Upper lobe of right lung (tissue), 1 donor: ENCODE results near the gene TAF3. TPM values are rescaled to one million over a fixed set of nuclear protein-coding genes. Genes with fewer than 3 reads are reported as not detected.

ENCODE experiments used
- ATAC-seq: fragments of 200-7000 bp; cut with Tn5 transposase; one replicate; pipeline ENCODE4 v1.9.1; 2020; ENCODE audit warnings: mild to moderate bottlenecking, moderate library complexity
- DNase-seq: peaks from one replicate; pipeline ENCODE4 v3.0.0-alpha.2; 2020
- H3K27ac ChIP-seq: fragments of 200-600 bp; one replicate; pipeline ENCODE4 v1.8.0; 2022
- H3K27me3 ChIP-seq: fragments of 200-600 bp; one replicate; pipeline ENCODE4 v1.8.0; 2022; ENCODE audit warnings: mild to moderate bottlenecking
- H3K36me3 ChIP-seq: fragments of 200-600 bp; one replicate; pipeline ENCODE4 v1.8.0; 2022
- H3K4me1 ChIP-seq: fragments of 200-600 bp; one replicate; pipeline ENCODE4 v1.8.0; 2022
- H3K4me3 ChIP-seq: fragments of 200-600 bp; one replicate; pipeline ENCODE4 v1.8.0; 2022; ENCODE audit warnings: mild to moderate bottlenecking
- H3K9me3 ChIP-seq: fragments of 200-600 bp; one replicate; pipeline ENCODE4 v1.8.0; 2022
- intact Hi-C: fragments of 100-400 bp; cut with DNase I; formaldehyde crosslinking; loops from one replicate; pipeline ENCODE4 v1.11.0; 2022
- total RNA-seq: library from RNA; stranded (reverse); fragmentation: NEBNext Ultra II Directional; extraction: Animal tissue kit (Norgen Biotek cat#: 25700); gene quantifications from one replicate; pipeline ENCODE4 v1.2.1, GENCODE V29; 2021
- TF ChIP-seq, protein P1 (sequence below): fragments of 200-600 bp; IDR thresholded peaks from one replicate; pipeline ENCODE4 v1.8.0; 2022; ENCODE audit warnings: antibody characterized with exemption
- donor health status: DM: no; HTN: yes; CAD: no; lungs with severe emphysema.

Gene TAF3
- total RNA-seq, 1 donor from 2014 or later = 11.8 TPM

DNA sequence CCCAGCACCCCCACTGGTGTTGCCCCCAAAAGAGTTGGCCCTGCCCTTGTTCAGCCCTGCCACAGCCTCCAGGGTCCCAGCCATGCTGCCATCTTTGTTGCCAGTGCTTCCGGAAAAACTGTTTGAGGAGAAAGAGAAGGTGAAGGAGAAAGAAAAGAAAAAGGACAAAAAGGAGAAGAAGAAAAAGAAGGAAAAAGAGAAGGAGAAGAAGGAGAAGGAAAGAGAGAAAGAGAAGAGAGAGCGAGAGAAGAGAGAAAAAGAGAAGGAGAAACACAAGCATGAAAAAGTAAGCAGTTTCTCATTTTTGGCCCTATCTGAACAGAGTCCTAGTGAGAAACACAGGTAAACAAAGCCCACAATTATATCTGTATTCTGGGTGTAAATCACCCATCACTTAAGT lies 147.2 kb downstream of the TAF3 start:
- ATAC-seq = no peak
- Histone ChIP-seq H3K4me1 (peaks cover 8% of the 10 kb centered on the region), H3K27ac (no peak overlapping the region), H3K9me3 (no peaks in the 10 kb centered on the region), H3K27me3 (no peaks in the 10 kb centered on the region), H3K4me3 (no peak overlapping the region), H3K36me3 (peaks cover 14% of the 10 kb centered on the region)
- intact Hi-C loops = no loop called here
- no peak for DNase-seq
- TF ChIP-seq, protein P1, sequence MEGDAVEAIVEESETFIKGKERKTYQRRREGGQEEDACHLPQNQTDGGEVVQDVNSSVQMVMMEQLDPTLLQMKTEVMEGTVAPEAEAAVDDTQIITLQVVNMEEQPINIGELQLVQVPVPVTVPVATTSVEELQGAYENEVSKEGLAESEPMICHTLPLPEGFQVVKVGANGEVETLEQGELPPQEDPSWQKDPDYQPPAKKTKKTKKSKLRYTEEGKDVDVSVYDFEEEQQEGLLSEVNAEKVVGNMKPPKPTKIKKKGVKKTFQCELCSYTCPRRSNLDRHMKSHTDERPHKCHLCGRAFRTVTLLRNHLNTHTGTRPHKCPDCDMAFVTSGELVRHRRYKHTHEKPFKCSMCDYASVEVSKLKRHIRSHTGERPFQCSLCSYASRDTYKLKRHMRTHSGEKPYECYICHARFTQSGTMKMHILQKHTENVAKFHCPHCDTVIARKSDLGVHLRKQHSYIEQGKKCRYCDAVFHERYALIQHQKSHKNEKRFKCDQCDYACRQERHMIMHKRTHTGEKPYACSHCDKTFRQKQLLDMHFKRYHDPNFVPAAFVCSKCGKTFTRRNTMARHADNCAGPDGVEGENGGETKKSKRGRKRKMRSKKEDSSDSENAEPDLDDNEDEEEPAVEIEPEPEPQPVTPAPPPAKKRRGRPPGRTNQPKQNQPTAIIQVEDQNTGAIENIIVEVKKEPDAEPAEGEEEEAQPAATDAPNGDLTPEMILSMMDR = no peak

DNA sequence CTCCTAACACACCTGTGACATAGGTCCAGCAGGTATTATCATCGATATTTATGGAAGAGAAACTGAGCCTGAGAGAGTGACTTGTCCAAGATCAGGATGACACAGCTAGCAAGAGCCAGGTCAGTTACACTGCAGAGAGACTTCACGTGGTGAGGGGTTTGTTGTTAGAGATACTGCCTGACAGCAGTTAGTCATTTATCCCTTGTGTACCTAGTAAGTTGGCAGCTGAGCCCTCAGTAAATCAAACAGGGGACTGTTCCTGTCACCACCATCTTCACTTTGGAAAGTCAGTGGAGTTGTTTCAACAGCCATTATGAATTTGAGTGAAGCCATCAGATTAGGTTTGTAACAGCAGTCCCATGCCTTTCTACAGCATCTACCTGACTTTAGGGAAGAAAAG lies 148.7 kb downstream of the TAF3 start:
- ATAC-seq = no peak
- intact Hi-C loops = no loop called here
- H3K4me1 ChIP-seq = peaks cover 11% of the 10 kb centered on the region
- no peak overlapping the region for H3K27ac ChIP-seq
- H3K27me3 ChIP-seq = no peaks in the 10 kb centered on the region
- no peak overlapping the region for H3K4me3 ChIP-seq
- no peak for DNase-seq
- TF ChIP-seq, protein P1 = no peak
- peaks cover 14% of the 10 kb centered on the region for H3K36me3 ChIP-seq
- H3K9me3 ChIP-seq = no peaks in the 10 kb centered on the region

DNA sequence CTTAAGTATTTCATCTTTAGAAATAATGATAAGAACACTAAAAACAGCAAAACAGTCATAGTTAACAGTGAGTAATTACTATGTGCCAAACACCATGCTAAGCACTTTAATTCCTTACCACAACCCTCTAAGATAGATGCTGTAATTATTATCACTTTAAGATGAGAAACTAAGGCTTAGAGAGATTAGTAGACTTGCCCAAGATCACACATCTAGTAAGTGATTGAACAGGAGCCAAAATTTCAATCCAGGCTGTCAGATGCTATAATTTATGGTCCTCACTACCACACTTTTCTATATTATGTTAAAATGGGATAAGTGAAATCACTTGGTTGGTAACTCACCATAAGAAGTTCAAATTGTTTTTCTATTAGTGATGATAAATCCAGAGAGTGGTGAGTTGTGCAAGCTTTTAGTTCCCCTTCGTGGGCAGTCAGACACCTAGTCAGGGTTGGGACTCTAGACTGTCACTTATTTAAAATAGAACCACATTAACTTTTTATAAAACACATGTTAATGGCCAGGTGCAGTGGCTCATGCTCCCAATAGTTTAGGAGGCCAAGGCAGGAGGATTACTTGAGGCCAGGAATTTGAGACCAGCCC lies 150.3 kb downstream of the TAF3 start:
- H3K27ac ChIP-seq = no peak overlapping the region
- H3K9me3 ChIP-seq = no peaks in the 10 kb centered on the region
- DNase-seq (no peak), ATAC-seq (no peak)
- peaks cover 13% of the 10 kb centered on the region for H3K36me3 ChIP-seq
- H3K27me3 ChIP-seq = no peaks in the 10 kb centered on the region
- intact Hi-C loops = no loop called here
- TF ChIP-seq, protein P1 = no peak
- no peak overlapping the region for H3K4me3 ChIP-seq
- H3K4me1 ChIP-seq = peaks cover 11% of the 10 kb centered on the region

DNA sequence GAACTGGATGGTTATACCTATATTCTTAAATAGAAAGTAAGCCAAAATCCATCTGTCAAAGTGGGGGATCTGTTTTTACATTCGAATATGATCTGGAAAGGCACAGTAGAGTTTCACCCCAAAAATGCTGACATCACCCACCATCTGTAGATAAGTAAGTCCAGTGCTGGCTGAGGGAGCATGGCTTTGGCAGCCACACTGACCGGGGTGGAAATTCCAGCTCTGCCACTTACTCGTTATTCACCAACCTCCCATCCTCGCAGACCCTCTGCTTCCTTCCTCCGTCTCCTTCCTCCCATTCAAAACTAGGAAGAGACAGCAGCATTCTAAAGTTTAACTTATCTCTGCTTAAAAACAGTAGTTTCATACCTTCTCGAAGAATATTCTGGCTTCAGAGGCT lies 151.3 kb downstream of the TAF3 start:
- H3K9me3 ChIP-seq = no peaks in the 10 kb centered on the region
- H3K4me1 ChIP-seq = peaks cover 11% of the 10 kb centered on the region
- DNase-seq (no peak), ATAC-seq (no peak)
- no peak overlapping the region for H3K27ac ChIP-seq
- TF ChIP-seq, protein P1 = no peak
- H3K4me3 ChIP-seq = no peak overlapping the region
- peaks cover 3% of the 10 kb centered on the region for H3K36me3 ChIP-seq
- no peaks in the 10 kb centered on the region for H3K27me3 ChIP-seq
- intact Hi-C loops = no loop called here

DNA sequence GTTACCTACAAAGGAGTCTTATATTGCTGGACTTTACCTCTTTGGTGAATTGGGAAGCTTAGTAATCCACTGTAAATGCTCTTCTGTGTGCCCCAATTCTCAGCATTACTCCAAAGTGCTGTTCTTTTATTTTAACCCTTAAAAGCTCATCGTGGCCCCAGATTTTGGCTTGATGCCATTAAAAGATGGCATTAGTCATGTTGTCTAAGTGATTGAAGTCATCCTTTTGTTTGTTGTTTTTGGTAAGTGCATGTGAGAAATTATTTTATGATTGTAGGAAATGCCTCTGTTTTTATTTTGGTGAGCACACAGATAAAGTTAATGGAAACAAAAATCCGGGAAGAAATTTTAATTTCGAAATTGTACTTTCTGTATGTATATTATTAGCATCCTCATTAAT lies 153.6 kb downstream of the TAF3 start:
- TF ChIP-seq, protein P1 = no peak
- Histone ChIP-seq H3K27me3 (no peaks in the 10 kb centered on the region), H3K4me3 (no peak overlapping the region), H3K27ac (no peak overlapping the region), H3K9me3 (no peaks in the 10 kb centered on the region), H3K4me1 (peaks cover 11% of the 10 kb centered on the region), H3K36me3 (no peaks in the 10 kb centered on the region)
- intact Hi-C loops = no loop called here
- DNase-seq (no peak), ATAC-seq (no peak)

DNA sequence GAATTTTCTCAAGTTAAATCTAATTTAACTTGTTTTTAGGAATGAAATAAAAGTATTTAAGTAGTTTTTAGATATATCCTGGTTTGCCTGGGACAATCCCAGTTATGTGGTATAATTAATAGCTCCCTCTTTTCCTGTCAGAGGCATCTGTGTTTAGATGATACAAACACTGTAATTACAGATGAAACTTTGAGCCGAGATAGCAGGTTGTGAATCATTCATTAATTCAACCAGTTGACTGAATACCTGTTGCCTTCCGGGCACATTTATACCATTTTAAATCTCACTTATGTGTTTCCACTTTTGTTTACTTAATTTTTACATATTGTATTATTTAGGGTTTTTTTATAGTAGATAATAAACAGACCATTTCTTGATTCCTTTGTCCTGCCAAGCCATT lies 154.1 kb downstream of the TAF3 start:
- DNase-seq (no peak), ATAC-seq (no peak)
- H3K27me3 ChIP-seq = no peaks in the 10 kb centered on the region
- peaks cover 11% of the 10 kb centered on the region for H3K4me1 ChIP-seq
- intact Hi-C loops = no loop called here
- H3K4me3 ChIP-seq = no peak overlapping the region
- H3K9me3 ChIP-seq = no peaks in the 10 kb centered on the region
- TF ChIP-seq, protein P1 = no peak
- no peak overlapping the region for H3K27ac ChIP-seq
- no peaks in the 10 kb centered on the region for H3K36me3 ChIP-seq
